HG02759 (cell line): ENCODE measurements around the gene BTBD9.

Experiments used
- ATAC-seq: cut with Tn5 transposase; IDR thresholded peaks from one replicate; pipeline ENCODE4 v1.9.1; 2021; ENCODE audit warnings: mild to moderate bottlenecking, moderate library complexity; ENCODE audit not compliant: unreplicated experiment

BTBD9 gene

GRCh38 chr6:38400101-38400500 is 239.6 kb downstream of the BTBD9 start:
- ATAC-seq: no peak

DNA sequence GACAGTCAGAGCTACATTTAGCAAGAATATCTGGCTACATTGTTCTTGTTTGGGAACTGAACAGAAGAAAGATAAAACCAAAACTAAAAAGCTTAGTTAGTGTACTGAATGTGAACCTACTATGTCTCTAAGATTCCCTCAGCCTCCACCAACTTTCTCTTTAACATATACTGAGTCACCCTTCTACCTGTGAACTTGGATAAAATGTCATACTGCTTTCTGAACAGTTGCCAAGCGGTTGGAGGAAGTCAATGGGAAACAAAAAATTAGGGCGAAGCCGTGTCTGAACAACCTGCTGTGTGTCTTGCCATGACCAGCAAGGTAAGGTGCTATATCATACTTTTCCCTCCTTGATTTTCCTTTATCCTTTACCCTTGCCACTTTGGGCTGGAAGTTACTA is 243.5 kb downstream of the BTBD9 start:
- no peak for ATAC-seq

DNA sequence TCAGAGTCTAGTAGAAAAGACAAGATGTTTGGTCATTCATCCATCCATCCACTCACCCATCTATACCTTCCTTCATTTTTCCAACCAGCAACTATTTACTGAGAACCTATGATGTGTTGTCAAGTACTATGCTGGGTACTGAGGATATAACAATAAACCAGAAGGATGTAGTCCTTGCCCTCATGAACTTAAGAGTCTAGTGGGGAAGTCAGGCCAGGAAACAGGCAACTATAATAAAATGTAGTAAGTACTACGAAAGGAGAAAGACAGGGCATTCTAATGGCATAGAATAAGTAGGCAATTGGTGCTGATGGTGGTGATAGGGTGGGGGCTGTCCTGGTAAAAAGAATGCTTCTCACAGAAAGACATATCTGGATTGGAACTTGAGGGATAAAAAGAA is 245.7 kb downstream of the BTBD9 start:
- ATAC-seq: no peak

- no peak for ATAC-seq
These were observed 247.8 kb downstream of the BTBD9 start for GRCh38 chr6:38391626-38392579.

DNA sequence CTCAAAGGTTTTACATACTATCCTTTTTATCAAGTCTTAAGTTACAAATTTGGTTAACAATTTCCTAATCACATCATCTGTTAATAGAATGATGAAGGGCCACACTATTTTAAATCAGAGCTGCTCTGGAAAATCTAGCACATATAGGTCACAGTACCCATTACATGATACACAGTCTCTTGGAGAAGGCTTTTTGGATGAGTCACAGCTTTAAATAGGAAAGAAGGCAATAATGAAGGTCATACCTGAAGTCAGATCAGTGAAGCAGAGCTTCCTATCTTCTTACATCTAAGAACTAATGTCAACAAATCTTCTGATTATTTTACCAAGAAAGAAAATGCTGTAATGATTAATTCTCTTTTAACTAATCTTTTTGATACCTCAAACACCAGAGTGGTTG is 248.5 kb downstream of the BTBD9 start:
- ATAC-seq: no peak

- ATAC-seq: no peak
These were observed 249.9 kb downstream of the BTBD9 start for GRCh38 chr6:38389875-38390274.

GRCh38 chr6:38387971-38388370 is 251.8 kb downstream of the BTBD9 start:
- ATAC-seq: no peak

DNA sequence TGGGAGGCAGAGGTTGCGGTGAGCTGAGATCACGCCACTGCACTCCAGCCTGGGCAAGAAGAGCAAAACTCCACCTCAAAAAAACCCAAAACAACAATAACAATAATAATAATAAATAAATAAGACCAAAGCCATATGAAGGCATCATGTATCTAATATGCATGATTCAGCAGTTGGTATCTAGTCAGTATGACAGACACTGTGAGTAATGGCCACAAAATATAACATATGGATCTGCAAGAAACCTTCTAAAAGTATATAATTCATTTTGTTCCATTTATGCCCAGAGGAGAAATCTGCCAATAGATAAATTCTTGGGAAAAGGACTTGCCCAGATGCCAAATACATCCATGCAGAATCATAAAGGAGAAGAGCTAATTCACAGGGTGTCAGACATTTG is 252.3 kb downstream of the BTBD9 start:
- ATAC-seq: no peak

DNA sequence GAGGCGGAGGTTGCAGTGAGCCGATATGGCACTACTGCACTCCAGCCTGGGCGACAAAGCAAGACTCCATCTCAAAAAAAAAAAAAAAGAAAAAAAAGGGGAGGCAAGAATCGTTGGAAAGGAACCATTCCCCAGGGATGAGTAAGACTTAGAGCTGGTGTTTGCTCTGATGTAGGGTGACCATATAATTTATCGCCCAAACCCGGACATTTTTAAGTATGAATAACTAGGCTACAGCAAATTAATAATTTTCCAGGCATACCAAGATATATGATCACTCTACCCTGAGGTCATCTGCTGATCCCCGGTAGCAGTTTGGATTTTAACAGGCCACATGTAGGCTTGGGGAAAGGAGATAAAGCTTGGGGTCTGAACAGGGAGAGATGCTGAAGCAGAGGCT is 260.9 kb downstream of the BTBD9 start:
- no peak for ATAC-seq

GRCh38 chr6:38375937-38376336 is 263.8 kb downstream of the BTBD9 start:
- ATAC-seq: no peak

DNA sequence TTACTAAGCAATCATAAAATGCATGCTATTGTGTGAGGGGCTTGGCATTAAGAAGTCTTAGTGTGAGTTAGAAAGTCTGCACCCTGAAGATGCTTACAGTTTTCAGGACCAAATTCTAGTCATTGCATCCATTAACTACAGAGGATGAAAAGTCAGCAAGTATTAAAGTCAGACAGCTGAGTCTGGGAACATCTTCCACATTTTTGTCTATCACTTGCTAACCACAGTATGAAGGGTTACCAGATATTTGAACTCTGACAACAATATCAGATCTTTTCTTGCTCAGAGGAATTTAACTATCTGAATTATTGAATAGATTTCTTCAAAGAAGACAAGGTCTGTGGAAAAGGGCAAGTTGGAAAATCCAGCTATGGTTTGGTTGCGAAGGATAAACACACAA is 264.4 kb downstream of the BTBD9 start:
- ATAC-seq: no peak

DNA sequence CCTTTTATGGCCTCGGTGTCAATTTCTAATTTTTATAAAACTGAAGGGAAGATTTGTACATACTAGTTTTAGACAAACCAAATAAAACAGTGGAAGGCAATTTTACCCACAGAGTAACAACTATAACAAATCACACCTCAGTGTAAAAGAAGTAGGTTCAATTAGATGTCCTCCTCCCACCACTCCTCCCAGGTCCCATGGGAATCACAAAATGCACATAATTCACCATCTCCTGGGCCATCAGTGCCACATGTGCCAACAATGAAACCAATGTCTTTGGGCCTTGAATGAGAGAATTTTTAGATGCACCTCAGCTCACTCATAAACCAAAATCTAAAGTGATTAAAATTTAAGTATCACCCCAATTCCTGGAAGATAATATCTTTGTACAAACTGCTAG is 267.8 kb downstream of the BTBD9 start:
- no peak for ATAC-seq

- no peak for ATAC-seq
These were observed 268.8 kb downstream of the BTBD9 start for GRCh38 chr6:38370653-38371601.

DNA sequence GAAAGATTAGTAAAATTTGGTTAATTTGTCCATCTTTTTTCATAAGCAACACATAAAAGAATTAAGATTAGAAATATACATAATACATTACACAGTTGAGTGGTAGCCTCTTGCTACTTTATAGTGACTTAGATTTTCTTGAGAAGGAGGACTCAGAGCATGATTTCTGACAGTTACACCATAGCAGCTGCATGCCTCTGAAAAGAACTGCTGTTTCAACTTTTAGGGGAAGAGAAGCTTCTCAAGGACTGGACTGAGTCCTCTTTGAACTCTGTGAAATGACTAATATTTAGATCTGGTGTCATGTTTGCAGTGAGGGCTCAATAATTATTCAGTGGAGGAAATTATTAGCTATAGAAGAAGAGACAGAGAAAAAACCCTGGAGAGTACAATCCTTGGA is 272.5 kb downstream of the BTBD9 start:
- no peak for ATAC-seq

DNA sequence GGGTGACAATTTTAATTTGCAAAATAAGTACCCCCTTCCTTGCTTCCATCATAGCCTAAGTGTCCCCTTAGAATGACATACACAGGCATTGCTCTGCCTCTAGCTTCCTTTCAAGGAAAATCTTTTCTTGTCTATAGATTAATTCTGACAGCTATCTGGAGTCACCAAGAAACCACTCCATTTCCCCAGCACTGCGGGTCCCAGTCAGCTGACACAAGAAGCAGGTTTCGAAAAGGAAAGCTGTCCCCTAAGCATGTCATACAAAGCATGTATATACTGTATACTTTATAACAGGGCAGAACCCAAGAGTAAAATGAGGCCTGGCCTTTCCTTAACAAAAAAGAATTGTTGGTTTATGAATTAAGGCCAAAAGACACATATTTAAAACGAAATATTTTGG is 273.5 kb downstream of the BTBD9 start:
- no peak for ATAC-seq

DNA sequence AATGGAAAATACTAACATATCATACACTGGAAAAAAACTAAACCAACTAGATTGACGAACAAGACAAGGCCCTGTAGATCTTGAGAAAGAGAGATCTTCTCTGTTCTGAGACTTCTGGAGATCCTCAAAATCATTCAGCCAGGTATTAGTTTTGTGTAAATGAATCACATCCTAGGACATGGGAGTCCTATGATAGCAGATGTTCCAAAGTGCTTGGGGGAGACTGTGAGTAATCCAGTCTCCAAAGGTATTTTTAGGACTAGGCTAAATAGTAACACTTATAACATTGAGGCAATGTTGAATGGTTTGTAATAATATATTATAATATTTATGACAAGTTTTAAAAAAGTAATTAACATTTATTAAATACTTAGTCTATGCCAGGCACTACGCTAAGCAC is 275.0 kb downstream of the BTBD9 start:
- no peak for ATAC-seq

DNA sequence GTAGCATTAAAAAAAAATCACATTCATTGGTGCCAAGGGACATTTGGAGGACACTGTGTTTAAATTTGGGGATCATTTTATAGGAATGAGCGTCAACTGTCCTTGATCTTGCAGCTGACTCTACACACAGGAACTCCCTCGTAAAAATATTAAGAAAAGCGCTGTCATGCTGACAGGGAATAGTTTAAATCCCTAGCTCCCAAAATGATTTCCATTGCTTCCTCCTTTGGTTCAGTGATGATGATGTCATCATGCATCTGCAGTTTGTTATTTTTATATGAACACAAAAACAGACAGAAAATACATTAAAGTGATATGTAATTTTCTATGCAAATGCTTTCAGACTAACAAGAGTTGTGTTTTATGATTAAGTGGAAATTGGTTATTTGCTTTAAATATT is 275.6 kb downstream of the BTBD9 start:
- ATAC-seq: no peak

DNA sequence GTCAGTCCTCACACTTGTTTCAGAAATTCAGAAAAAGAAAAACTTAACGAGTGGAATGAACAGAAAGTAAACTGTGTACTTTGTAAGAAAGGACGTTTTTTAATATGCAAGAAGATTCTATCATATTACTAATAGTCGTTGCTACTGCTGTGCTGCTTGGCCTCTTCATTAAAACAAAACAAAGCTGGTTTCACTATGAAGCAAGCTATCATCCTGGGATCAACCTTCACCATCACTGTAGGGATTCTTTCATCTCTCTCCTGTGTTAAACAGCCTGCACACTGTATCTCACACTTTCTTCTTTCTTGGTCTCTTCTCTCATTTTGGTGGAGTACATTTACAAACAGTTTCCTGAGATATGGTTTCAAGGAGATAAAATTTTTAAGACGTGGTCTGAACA is 284.2 kb downstream of the BTBD9 start:
- no peak for ATAC-seq

DNA sequence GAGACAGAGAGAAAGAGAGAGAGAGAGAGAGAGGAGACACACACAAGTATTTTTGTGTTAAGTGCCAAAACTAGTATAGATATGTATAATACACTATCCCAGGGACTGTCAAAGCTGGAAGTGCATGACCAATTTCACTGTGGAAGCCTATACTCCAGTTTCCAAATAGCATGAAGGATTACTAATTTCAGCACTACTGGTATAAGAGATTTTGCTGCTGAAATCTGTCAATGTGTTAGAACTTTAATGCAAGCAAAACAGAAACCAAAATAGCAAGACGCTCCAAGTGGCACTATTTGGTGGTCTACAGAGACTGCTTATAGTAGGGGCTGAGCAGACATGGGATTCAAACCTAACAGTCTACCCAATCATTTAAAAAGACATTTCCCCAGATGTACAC is 284.8 kb downstream of the BTBD9 start:
- no peak for ATAC-seq

- ATAC-seq: no peak
These were observed 285.7 kb downstream of the BTBD9 start for GRCh38 chr6:38354037-38354381.

GRCh38 chr6:38353310-38354036 is 286.3 kb downstream of the BTBD9 start:
- no peak for ATAC-seq
